GM12878 (cell line): ENCODE results near the gene CARD9. TPM values are rescaled to one million over a fixed set of nuclear protein-coding genes. Genes with fewer than 3 reads are reported as not detected.

ENCODE experiments used
- ATAC-seq: fragments of 200-7000 bp; cut with Tn5 transposase; 3 replicates; pipeline ENCODE4 v1.9.1; 2020; ENCODE audit warnings: mild to moderate bottlenecking, moderate library complexity
- BruUV-seq: library from RNA; stranded (reverse); fragments of 400-500 nt; replicated peaks from 2 replicates; lab custom pipeline; 2021; lab: Mats Ljungman, UMichigan
- CTCF ChIA-PET: fragments of 300-600 bp; sonication (Branson Sonifier 250); formaldehyde crosslinking; extraction: SDS; loops from one replicate; lab custom pipeline; 2021; ENCODE audit warnings: inconsistent platforms; lab: Yijun Ruan, JAX
- POLR2A ChIA-PET: fragments of 350-600 bp; formaldehyde crosslinking; extraction: SDS; loops from one replicate; lab custom pipeline; 2021; ENCODE audit warnings: inconsistent platforms; lab: Charles Lee
- RAD21 ChIA-PET: fragments of 300-600 bp; sonication (Branson Sonifier 250); formaldehyde crosslinking; loops from one replicate; lab custom pipeline; 2023; ENCODE audit warnings: antibody characterized with exemption; ENCODE audit not compliant: unreplicated experiment; lab: Charles Lee
- SMC1A ChIA-PET: fragments of 300-600 bp; sonication (Branson Sonifier 250); formaldehyde crosslinking; loops from one replicate; lab custom pipeline; 2023; ENCODE audit not compliant: unreplicated experiment, uncharacterized antibody; lab: Charles Lee
- DNase-seq: peaks from one replicate; pipeline ENCODE4 v3.0.0-alpha.2; 2011; ENCODE audit warnings: low read depth, low spot score
- FAIRE-seq: peaks from 3 replicates; lab custom pipeline; 2011; peaks lifted over from hg19 to GRCh38; lab: Jason Lieb, UNC
- H2AFZ ChIP-seq: 2 replicates; pipeline ENCODE4 v1.6.0; 2011; ENCODE audit warnings: low read depth, low read length, control low read depth; ENCODE audit not compliant: control insufficient read depth
- H3K27ac ChIP-seq: 2 replicates; pipeline ENCODE4 v1.5.1; 2011; ENCODE audit warnings: control low read depth; ENCODE audit not compliant: control insufficient read depth, insufficient read depth
- H3K27me3 ChIP-seq, 2 experiments: replicated peaks in 1 of 2; 2 replicates each; pipeline versions ENCODE4 v1.6.0 to v1.6.1; 2011; ENCODE audit warnings: low read length in 1 of 2; ENCODE audit not compliant: control insufficient read depth in 2 of 2, insufficient read depth in 2 of 2
- H3K36me3 ChIP-seq, 2 experiments: 2 replicates each; pipeline ENCODE4 v1.5.1; 2011; ENCODE audit warnings: low read length in 1 of 2; ENCODE audit not compliant: control insufficient read depth in 2 of 2, insufficient read depth in 2 of 2
- H3K4me1 ChIP-seq: 2 replicates; pipeline ENCODE4 v1.6.1; 2011; ENCODE audit warnings: mild to moderate bottlenecking, low read length, moderate library complexity, mixed read lengths; ENCODE audit not compliant: control insufficient read depth, insufficient read depth
- H3K4me2 ChIP-seq: 2 replicates; pipeline ENCODE4 v1.6.0; 2011; ENCODE audit warnings: control low read depth; ENCODE audit not compliant: control insufficient read depth, insufficient read depth
- H3K4me3 ChIP-seq: fragments of 200-600 bp; sonication (generic); 2 replicates; pipeline ENCODE4 v1.5.1; 2016
- H3K79me2 ChIP-seq: 2 replicates; pipeline ENCODE4 v1.6.0; 2011; ENCODE audit warnings: low read length; ENCODE audit not compliant: control insufficient read depth, insufficient read depth
- H3K9ac ChIP-seq: 2 replicates; pipeline ENCODE4 v1.8.0; 2011; ENCODE audit warnings: low read length, control low read depth, mixed read lengths; ENCODE audit not compliant: control insufficient read depth, insufficient read depth
- H3K9me3 ChIP-seq: replicated peaks from 3 replicates; pipeline ENCODE4 v1.5.1; 2011; ENCODE audit warnings: mild to moderate bottlenecking, low read length; ENCODE audit not compliant: control insufficient read depth, insufficient read depth
- H4K20me1 ChIP-seq: 2 replicates; pipeline ENCODE4 v1.6.0; 2011; ENCODE audit not compliant: control insufficient read depth, insufficient read depth
- E2F4 ChIP-seq: IDR thresholded peaks from 2 replicates; pipeline ENCODE4 v1.6.1; 2012; ENCODE audit warnings: low read depth, low read length, improper control_type of control experiment
- EGR1 ChIP-seq, 2 experiments: IDR thresholded peaks; 1 replicate in 1 of 2; 2 replicates in 1 of 2; pipeline ENCODE4 v1.6.1; 2011 to 2012; ENCODE audit warnings: low read depth in 2 of 2, low read length in 2 of 2, borderline replicate concordance in 1 of 2, mild to moderate bottlenecking in 1 of 2, moderate library complexity in 1 of 2
- WGBS: methylation state at CpG from one replicate; pipeline ENCODE4 v1.1.6; 2016; ENCODE audit warnings: low lambda C conversion rate; ENCODE audit not compliant: insufficient replicate concordance, insufficient coverage; ENCODE audit errors: missing lambda C conversion rate; 5-methylcytosine and 5-hydroxymethylcytosine counted together
- in situ Hi-C: fragments of 300-500 bp; cut with MboI; formaldehyde crosslinking; loops from 9 replicates; pipeline ENCODE4 v1.14.3; 2018; ENCODE audit warnings: mixed read lengths
- intact Hi-C: fragments of 100-400 bp; cut with micrococcal nuclease; formaldehyde crosslinking; loops from one replicate; pipeline ENCODE4 v1.14.2; 2022; ENCODE audit not compliant: unreplicated experiment
- polyA plus RNA-seq, 11 experiments: library from polyadenylated mRNA; depleted of rRNA in 4 of 11; unstranded in 6 of 11; stranded (reverse) in 5 of 11; fragments of >200 nt; fragmentation: Nextera tagmentation in 4 of 11; fragmentation: Illumina TruSeq in 1 of 11; extraction: Ambion mirVana in 4 of 11; extraction: Trizol in 1 of 11; gene quantifications; 1 replicate in 1 of 11; 2 replicates in 10 of 11; pipeline versions ENCODE4 v1.2.1 to v1.2.3, GENCODE V29; 2011 to 2016; ENCODE audit warnings: inconsistent platforms in 2 of 11, missing spikeins in 2 of 11, low read depth in 1 of 11
- total RNA-seq, 4 experiments: library from RNA; depleted of rRNA in 3 of 4; stranded (reverse); fragments of >200 nt in 3 of 4; fragmentation: Illumina TruSeq in 1 of 4; extraction: Trizol in 1 of 4; gene quantifications; 2 replicates each; pipeline versions ENCODE4 v1.2.1 to v1.2.3, GENCODE V29; 2013 to 2021

The CARD9 gene
- total and polyA plus RNA-seq, 10 of the 15 experiments (the other 5 are each of a cell fraction or from before 2014, with no cell fraction given) = 0.11 to 4.9 (median 1.8) TPM; not detected in 1

GRCh38 chr9:136337416-136338395, 35.8 kb downstream of the CARD9 start:
- ChIA-PET SMC1A (no interaction called here), RAD21 (interaction anchor here (1.0 kb wide), 1 partner anchor 25 kb away, joined by 3 read pairs; no protein-coding TSS in a partner anchor)

More at GRCh38 chr9:136337416-136338395, 35.8 kb downstream of the CARD9 start:
- Histone ChIP-seq H4K20me1 (no peaks in the 10 kb centered on the region), H3K36me3 (no peaks in the 10 kb centered on the region), H3K27me3 (no peaks in the 10 kb centered on the region), H2AFZ (no peak overlapping the region), H3K9ac (no peak overlapping the region), H3K27ac (no peak overlapping the region), H3K4me2 (no peak overlapping the region), H3K79me2 (no peaks in the 10 kb centered on the region), H3K9me3 (no peaks in the 10 kb centered on the region), H3K4me1 (no peaks in the 10 kb centered on the region), H3K4me3 (no peak overlapping the region)
- intact Hi-C loops = no loop called here
- ChIA-PET POLR2A (interaction anchor here (0.6 kb wide), 1 partner anchor 286 kb away, joined by 3 read pairs; no protein-coding TSS in a partner anchor), CTCF (interaction anchor here (1.1 to 2.0 kb wide), 2 partner anchors 15 to 63 kb away, joined by 3 to 8 read pairs; no protein-coding TSS in a partner anchor)
- no peak for ATAC-seq
- WGBS = 32% methylated on average over 41 of the region's 43 CpGs
- TF ChIP-seq EGR1 (IDR thresholded peaks at IDR 0.05; ENCODE audit: borderline replicate concordance in 1 of 2, low read depth in 2 of 2, low read length in 2 of 2) (0 out of 3 replicates have a peak, but pooled peaks of 1 of the 2 experiments have one; percentile 3), E2F4 (no peak)
- no peak for FAIRE-seq
- DNase-seq = no peak
- in situ Hi-C loops = loop anchor here (5.0 kb wide), 1 partner anchor 60 kb away; no protein-coding TSS in a partner anchor
- no TSS peak for BruUV-seq
